GM19035 (cell line): ENCODE data around the gene BACE2.
"Not testable (repeated sequence)": the region's sequence is repeated elsewhere in the genome, so short reads cannot be mapped to it uniquely, and the experiment has no call there.

Experiments
- ATAC-seq: cut with Tn5 transposase; IDR thresholded peaks from one replicate; pipeline ENCODE4 v1.9.1; 2021; ENCODE audit not compliant: unreplicated experiment

BACE2 gene

GRCh38 chr21:41258617-41259016, 90.7 kb downstream of the BACE2 start:
- no peak for ATAC-seq

DNA sequence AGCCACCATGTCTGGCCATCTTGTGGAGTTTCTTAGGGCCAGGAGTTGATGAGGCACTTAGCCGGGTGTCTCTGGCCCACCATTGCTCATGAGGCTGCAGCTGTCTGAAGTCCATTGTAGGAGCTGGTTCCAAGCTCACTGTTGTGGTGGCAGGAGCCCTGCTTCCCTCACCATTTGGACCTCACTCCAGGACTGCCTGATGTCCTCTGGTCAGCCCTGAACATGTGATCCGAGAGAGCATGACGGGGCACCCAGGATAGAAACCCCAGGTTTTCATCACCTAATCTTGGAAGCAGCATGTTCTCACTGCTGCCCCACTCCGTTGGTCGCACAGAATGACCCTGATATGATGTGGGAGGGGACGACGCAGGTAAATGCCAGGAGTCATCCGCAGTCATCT, 92.5 kb downstream of the BACE2 start:
- ATAC-seq: no peak

DNA sequence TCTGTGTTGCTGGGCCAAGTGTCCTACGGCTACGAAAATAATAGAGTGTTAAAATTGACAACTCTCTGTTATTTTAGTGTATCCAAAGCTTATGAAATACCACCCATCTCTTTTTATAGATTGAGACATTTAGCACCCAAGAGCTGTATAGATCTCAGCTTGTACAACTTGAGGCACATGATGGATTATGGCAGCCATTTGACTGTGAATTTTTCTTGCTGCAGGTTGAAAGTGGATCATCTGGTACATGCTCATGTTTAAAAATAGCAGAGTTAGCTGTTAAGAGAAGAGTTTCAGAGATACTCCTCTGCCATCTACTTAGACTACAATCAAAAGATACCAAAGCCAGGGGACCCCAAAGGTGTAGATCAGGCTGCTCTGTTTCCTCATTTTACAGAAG, 99.4 kb downstream of the BACE2 start:
- no peak for ATAC-seq

GRCh38 chr21:41269535-41269934, 101.6 kb downstream of the BACE2 start:
- no peak for ATAC-seq

GRCh38 chr21:41277196-41277595, 109.2 kb downstream of the BACE2 start:
- ATAC-seq: no peak

DNA sequence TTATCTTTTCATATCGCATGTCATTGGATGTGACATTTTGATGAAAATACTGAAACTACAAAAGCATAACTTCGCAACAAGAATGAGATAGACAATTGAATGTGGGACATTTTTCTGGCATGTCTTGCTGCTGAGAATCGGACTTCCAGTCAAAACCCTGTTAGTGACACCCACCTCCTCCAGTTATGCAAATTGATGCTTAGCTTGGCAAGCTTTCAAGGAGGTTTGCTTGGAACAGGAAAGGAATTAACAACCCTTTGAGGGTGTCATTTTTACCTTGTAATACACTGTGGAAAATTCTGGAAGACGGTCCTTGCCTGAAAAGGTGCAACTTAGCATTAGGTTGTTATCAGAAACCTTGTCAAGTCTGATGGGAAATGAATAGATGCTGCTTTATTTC, 109.9 kb downstream of the BACE2 start:
- no peak for ATAC-seq

DNA sequence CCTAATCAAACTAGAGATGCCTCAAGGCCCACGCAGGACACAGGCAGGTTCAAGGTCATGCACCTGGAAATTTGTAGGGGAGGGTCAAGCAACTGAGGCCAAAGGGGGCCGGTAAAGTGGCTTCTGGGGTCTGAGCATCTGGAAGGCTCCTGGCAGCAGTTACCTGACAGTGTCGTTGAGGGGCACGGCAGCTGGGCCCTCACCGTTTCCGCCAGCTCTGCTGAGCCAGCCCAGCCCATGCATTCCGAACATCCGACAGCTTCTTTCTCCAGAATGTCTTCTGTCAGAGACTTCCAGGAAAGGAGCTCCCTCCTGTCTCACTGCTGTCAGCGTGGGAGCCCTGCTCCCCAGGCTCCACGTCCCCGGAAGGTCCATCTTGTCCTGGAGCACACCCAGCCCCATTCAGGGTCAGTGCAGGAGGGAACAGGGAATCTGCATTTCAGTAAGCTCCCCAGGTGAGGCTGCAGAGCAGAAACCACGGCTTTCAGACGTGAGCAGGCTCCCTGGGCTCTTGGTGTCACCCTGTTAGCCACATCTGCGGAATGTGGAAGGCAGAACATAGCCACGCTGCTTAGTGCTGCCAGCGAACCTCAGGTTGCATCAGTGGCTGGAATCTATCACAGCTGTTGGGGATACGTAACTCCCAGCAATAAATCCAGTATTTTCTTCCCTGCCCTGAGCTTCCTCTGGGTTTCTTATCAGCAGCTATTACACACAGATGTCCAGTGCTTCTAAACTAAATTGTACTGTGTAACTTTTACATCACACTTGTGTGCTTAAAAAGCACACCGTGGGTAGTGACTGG, 112.4 kb downstream of the BACE2 start:
- no peak for ATAC-seq

DNA sequence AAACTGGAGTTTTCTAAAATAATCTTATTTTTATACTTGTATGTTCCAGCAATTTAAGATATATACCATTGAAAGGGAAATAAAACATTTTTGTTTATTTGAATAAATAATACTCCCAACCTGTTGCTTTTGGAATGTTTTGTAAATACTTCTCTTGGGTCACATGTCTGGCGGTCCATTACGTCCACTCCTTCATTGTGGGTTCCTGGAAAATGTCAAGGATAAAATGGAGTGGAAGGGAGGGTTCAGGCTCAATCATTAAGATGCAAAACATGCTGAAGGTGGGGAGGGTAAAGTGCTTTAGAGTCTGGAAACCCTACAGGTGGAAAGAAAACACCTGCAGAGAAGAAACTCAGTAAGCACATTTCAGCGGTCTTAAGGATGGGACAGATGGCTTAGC, 114.5 kb downstream of the BACE2 start:
- ATAC-seq: no peak

- no peak for ATAC-seq
These were observed 115.4 kb downstream of the BACE2 start for GRCh38 chr21:41283211-41283818.

DNA sequence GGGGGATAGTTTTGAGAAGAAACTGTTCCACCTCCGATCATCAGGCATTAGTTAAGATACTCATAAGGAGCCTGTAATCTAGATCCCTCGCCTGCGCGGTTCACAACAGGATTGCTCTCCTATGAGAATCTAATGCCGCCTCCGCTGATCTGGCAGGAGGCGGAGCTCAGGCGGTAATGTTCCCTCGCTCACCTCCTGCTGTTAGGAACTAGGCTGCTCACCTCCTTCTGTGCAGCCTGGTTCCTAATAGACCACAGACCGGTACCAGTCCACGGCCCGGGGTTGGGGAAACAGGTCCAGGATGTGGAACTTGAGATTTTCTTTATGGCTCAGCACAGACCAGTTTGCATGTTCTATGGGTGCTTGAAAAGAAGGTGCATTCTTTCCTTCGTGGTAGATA, 121.5 kb downstream of the BACE2 start:
- no peak for ATAC-seq

DNA sequence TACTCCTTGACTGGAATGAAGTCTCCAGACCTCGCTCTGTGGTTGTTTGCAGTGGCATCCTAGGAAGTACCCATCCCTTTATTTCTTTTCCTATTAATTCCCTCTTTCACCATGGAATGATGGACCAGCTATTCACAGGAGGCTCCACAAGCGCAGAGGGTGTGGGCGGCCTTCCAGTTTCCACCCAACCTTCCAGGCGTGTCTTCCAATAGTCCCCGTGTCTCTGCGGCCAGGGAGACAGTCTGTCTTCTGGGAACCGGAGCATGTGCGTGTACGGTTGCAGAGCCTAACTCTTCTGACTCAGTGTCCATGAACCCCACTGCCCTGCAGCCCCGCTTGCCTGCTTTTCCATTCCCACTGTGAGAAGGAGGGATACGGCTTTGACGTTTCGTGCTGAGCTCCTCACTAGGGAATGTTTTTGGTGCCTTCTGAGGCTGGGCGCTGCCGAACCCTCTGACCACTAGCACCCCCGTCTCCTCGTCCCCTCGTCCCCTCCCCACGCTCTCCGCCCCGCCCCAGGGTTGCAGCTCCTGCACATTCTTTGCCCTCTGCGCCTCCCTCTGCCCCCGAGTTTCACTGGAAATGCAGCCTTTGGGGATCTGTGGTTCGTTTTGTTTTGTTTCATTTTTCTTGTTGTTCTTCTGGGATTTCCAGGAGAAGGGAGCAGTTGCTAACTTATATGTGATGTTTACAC, 122.3 kb downstream of the BACE2 start:
- ATAC-seq: no peak

DNA sequence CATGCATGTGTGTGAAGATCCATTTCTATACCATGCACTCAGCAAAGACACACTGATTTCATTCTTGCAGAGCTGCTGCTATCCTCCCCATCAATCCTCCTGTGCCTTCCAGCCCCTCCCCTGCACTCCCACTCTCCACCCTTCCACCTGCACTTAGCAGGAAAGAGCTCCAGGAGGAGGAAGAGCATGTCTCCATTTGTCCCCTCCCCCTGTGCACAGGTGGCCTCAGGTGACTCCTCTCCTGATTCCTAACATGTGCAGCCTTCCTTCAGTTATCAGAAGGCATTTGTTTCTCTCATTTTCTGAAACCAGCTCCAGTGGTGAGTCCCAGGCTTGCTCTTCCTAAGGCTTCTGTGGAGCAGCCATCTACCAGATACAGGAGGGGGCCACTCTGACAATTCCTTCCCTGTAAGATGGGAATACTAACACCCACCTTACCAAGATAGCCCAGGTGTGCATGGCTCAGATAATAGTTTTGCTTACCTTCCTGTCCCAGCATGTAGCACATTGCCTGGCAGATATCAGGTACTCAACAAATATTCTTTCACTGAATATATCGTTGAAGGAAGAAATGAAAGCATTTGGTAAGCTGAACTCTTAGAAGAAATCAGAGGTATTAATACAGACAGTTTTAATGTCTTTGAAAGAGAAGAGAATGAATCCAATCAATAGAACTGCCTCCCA, 126.7 kb downstream of the BACE2 start:
- no peak for ATAC-seq

GRCh38 chr21:41295721-41296254, 127.8 kb downstream of the BACE2 start:
- no peak for ATAC-seq

- no peak for ATAC-seq
These were observed 135.0 kb downstream of the BACE2 start for GRCh38 chr21:41302976-41303375.

DNA sequence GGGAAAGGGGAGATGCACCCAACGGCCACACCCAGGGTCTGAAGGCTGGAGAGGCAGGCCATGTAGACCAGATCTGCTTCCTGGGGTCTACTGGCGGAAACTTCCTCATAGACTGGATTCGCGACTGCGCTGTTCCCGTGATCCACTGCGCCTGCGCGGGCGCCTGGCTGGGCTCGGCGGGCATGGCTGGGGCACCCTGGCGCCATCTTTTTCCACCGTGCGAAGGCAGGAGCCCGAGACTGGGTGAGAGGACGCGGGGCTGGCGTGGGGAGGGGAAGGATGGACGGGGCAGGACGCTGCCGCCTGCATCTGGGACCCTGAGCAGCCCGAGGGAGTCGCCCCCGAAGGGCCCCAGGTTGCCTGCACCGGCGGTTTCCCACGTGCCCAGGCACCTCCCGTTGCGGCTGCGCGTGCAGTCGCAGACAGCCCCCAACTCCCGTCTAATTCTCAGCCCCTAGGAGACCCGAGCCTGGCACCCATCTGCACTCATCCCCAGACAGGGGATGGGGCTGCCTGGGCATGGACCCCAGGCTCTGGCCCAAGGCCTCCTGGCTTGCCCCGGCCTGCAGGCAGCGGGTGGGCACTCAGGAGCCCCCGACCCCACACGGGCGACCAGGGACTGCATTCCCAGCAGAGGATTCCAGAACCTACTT, 136.2 kb downstream of the BACE2 start:
- no peak for ATAC-seq

- no peak for ATAC-seq
These were observed 139.3 kb downstream of the BACE2 start for GRCh38 chr21:41307219-41307618.

DNA sequence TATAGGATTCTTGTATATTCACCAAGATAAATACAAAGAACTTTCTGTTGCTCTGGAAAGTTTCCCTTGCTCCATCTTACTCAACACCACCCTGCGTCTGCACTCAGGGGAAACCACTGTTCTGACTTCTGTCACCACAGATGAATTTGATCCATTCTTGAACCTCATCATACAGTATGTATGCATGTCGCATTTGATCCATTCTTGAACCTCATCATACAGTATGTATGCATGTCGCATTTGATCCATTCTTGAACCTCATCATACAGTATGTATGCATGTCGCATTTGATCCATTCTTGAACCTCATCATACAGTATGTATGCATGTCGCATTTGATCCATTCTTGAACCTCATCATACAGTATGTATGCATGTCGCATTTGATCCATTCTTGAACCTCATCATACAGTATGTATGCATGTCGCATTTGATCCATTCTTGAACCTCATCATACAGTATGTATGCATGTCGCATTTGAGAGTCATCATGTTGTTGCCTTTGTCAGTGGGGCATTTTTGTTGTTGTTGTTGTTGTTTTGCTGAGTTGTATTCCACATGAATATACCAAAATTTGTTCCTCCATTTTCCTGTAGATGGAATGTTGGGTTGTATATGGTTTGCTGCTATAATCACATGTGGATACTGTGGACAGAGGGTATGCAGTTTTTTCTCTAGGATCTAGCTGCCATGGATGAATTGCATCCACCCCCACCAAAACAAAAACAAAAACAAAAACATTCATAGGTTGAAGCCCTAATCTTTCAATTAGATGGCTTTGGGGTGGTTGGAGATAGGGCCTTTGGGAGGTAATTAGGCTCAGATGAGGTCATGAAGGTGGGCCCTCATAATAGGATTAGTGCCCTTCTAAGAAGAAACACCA, 145.6 kb downstream of the BACE2 start:
- ATAC-seq: not testable (repeated sequence)

DNA sequence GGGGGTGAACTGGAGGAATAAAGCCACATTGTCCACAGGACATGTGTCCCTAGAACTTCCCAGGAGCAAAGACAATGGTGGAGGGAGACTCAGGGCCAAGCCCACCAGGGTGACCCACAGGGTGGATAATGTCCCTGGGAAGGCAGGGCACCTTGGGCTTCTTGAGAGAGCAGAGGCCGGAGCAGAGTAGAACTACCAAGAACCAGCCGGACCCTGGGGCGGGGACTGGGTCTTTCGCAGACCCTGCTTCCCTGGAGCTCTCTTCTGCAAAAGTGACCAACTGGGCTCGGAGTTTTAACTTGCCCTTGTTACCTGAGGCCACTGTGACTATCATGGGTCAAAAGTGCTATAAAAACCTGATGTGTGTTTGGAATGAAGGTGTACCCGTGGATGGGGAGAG, 147.8 kb downstream of the BACE2 start:
- no peak for ATAC-seq

DNA sequence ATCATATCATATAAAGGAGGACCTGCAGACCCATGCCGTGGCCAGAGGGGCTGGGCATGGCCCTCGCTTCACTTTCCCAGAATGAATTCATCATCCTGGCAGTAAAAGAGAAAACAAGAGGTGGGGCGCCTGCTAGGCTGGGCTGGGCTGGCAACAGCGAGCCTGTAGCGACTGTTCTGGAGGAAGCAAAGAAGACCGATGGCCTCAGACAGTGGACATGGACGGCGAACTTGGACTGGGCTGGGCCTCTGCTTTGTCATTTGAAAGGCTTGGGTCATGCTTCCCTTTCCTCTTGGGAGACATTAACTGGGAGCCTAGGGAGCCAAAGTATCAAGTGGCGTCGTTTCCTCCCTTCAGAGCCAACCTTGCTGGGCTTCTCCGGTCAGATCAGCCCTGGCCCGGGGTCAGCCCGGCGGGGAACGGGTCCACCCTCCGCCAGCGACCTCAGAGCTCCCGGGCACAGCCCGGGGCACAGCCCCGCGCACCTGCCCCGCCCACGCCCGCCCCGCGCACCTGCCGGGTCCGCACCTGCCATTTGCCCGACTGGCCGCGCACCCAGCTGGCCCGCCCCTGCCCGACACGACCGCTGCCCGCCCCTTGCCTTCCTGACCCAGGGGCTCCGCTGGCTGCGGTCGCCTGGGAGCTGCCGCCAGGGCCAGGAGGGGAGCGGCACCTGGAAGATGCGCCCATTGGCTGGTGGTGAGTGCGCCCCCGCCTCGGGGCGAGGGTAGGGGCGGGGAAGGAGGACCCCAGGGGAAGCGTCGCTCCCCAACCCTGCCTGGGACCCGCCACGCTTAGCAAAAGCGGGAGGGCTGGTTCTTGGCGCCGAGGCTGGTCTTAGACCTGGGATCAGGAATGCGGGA, 148.5 kb downstream of the BACE2 start, which contains the start of gene FAM3B:
FAM3B (plus strand) TSS at position 602 of the 863 bp plus-strand sequence; CDS start at position 681, 79 bp downstream.
- no peak for ATAC-seq
